ENCODE measurements around the gene NFASC. TPM values are rescaled to one million over a fixed set of nuclear protein-coding genes. Genes with fewer than 3 reads are reported as not detected.

NFASC gene
- polyA plus RNA-seq, 10 donors: 0.71 to 3.5 (median 1.1) TPM

GRCh38 chr1:204887846-204888245 is 17.2 kb downstream of the NFASC start:
- no peak for DNase-seq

- no peak for DNase-seq
Observed at GRCh38 chr1:204888294-204888693, 17.6 kb downstream of the NFASC start.

GRCh38 chr1:204889681-204890383 is 19.2 kb downstream of the NFASC start:
- DNase-seq: no peak

- DNase-seq: no peak
Observed at GRCh38 chr1:204891860-204892259, 21.2 kb downstream of the NFASC start.

- DNase-seq: no peak
Observed at GRCh38 chr1:204894031-204894430, 23.4 kb downstream of the NFASC start.

GRCh38 chr1:204894606-204895005 is 23.9 kb downstream of the NFASC start:
- DNase-seq: no peak

GRCh38 chr1:204896023-204896422 is 25.4 kb downstream of the NFASC start:
- no peak for DNase-seq

- no peak for DNase-seq
Observed at GRCh38 chr1:204896787-204897469, 26.3 kb downstream of the NFASC start.

GRCh38 chr1:204900721-204901120 is 30.1 kb downstream of the NFASC start:
- no peak for DNase-seq

- no peak for DNase-seq
Observed at GRCh38 chr1:204902671-204903070, 32.0 kb downstream of the NFASC start.

- DNase-seq: no peak
Observed at GRCh38 chr1:204904228-204904810, 33.7 kb downstream of the NFASC start.

- no peak for DNase-seq
Observed at GRCh38 chr1:204909109-204909508, 38.4 kb downstream of the NFASC start.

- no peak for DNase-seq
Observed at GRCh38 chr1:204915861-204916495, 45.3 kb downstream of the NFASC start.

GRCh38 chr1:204917802-204918201 is 47.1 kb downstream of the NFASC start:
- no peak for DNase-seq

- DNase-seq: no peak
Observed at GRCh38 chr1:204920511-204920910, 49.8 kb downstream of the NFASC start.

- no peak for DNase-seq
Observed at GRCh38 chr1:204920967-204921366, 50.3 kb downstream of the NFASC start.

- no peak for DNase-seq
Observed at GRCh38 chr1:204921855-204922516, 51.3 kb downstream of the NFASC start.

GRCh38 chr1:204923201-204923600 is 52.5 kb downstream of the NFASC start:
- no peak for DNase-seq

GRCh38 chr1:204923626-204924012 is 53.0 kb downstream of the NFASC start:
- no peak for DNase-seq

- DNase-seq: peak; percentile 13 to 49 (median 13)
Observed at GRCh38 chr1:204924013-204924759, 53.5 kb downstream of the NFASC start.

GRCh38 chr1:204925701-204926100 is 55.0 kb downstream of the NFASC start:
- no peak for DNase-seq

Measured in muscle of back (tissue), 11 donors.